ENCODE data around the gene CPVL. TPM values are rescaled to one million over a fixed set of nuclear protein-coding genes. Genes with fewer than 3 reads are reported as not detected.

Gene CPVL
- total RNA-seq, 3 donors from 2014 or later (not counting 1 experiment from before 2014, with no cell fraction given), result 4.9 to 11.6 (median 9.8) TPM

DNA sequence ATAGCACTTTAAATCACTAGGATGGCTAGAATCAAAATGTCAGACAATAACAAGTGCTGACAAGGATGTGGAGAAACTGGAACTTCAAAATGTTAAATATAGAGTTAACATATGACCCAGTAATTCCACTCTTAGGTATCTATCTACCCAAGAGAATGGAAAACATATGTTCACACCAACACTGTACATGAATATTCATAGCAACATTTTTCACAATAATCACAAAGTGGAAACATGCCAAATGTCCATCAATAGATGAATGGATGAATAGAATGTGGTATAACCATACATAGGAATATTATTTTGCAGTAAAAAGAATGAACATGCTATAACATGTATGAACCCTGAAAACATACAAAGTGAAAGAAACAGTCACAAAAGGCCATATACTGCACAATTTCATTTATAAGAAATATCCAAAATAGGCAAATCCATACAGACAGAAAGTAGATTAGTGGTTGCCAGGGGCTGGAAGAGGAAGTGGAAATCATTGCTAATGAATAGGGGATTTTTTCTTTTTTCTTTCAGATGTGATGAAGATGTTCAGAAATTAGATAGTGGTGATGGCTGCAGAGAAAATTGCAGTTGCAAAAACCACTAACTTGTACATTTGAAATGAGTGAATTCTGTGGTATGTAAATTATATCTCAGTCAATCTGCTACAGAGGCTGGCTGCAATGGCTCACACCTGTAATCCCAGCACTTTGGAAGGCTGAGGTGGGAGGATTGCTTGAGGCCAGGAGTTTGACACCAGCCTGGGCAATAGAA, 93.0 kb downstream of the CPVL start:
- intact Hi-C loops (cut with micrococcal nuclease), result no loop called here
- peak in 1 of 3 donors; percentile 18 for ATAC-seq
- Mint-ChIP-seq H3K4me1 (peaks cover 0 to 7% of the 10 kb centered on the region in 2 donors), H3K27me3 (ENCODE audit: low read depth in 2 of 2) (peaks cover 2% of the 10 kb centered on the region in 2 donors), H3K9me3 (peaks cover under 1% of the 10 kb centered on the region in 2 donors), H3K4me3 (no peak overlapping the region), H3K27ac (no peak overlapping the region), H3K36me3 (peaks cover 3% of the 10 kb centered on the region)
- Histone ChIP-seq H3K36me3 (ENCODE audit: control insufficient read depth, insufficient read depth, low read length) (no peaks in the 10 kb centered on the region), H3K27me3 (ENCODE audit: control insufficient read depth, insufficient read depth, low read length) (no peaks in the 10 kb centered on the region), H3K9me3 (ENCODE audit: control insufficient read depth, insufficient read depth, low read length) (no peaks in the 10 kb centered on the region), H3K4me1 (ENCODE audit: control insufficient read depth, insufficient read depth, low read length) (no peaks in the 10 kb centered on the region), H3K27ac (ENCODE audit: low read length) (no peak overlapping the region), H3K4me3 (ENCODE audit: low read length) (no peak overlapping the region)
- no peak for DNase-seq
- TF ChIP-seq CTCF (IDR thresholded peaks at IDR 0.05), result no peak

- intact Hi-C loops (cut with micrococcal nuclease), result no loop called here
- no peak for ATAC-seq
- H3K36me3 ChIP-seq (ENCODE audit: control insufficient read depth, insufficient read depth, low read length), result no peaks in the 10 kb centered on the region
Observed at GRCh38 chr7:29046978-29047377, 99.4 kb downstream of the CPVL start.

DNA sequence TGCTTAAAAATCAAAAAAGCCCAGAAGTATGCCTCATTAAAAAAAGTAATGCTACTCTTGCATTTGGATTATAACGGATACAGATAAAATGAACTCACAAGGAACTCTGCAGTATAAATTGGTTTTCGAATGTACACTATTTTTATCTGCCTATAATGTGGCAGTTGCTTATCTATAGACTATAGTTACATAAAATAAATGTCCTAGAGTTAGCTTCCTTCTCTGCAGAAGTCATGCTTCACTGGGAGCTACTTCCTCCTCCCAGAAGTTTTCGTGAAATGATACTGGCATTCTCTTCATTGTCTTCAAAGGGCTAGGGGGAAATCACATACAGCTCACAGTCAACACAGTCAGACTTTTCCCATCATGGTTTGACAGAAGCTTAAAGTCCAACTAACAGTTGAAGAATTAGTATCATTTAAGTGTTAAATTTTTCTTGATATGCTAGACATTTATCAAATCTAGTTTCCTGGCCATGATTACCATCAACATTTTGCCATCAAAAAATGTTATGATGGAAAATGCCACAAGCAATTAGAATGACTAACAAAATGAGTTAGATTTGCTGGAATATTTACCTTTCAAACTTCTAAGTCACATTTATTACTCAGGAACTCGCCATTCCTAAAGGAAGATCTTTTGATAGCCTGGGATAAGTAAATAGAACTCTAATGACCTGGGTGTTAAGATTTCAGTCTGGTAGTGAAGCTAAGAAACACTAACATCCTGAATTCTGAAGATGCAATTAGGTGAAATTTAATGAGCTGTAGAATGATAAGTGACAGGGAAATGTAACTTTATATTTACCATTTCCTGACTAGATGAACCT, 100.9 kb downstream of the CPVL start:
- Histone ChIP-seq H3K36me3 (ENCODE audit: control insufficient read depth, insufficient read depth, low read length) (no peaks in the 10 kb centered on the region), H3K27me3 (ENCODE audit: control insufficient read depth, insufficient read depth, low read length) (peaks cover 2% of the 10 kb centered on the region), H3K9me3 (ENCODE audit: control insufficient read depth, insufficient read depth, low read length) (no peaks in the 10 kb centered on the region), H3K4me1 (ENCODE audit: control insufficient read depth, insufficient read depth, low read length) (no peaks in the 10 kb centered on the region), H3K4me3 (ENCODE audit: low read length) (no peak overlapping the region), H3K27ac (ENCODE audit: low read length) (no peak overlapping the region)
- intact Hi-C loops (cut with micrococcal nuclease), result no loop called here
- H3K4me1 Mint-ChIP-seq, result no peaks in the 10 kb centered on the region
- peaks cover 0 to 3% of the 10 kb centered on the region in 2 donors for H3K27me3 Mint-ChIP-seq (ENCODE audit: low read depth in 2 of 2)
- 83% methylated on average over 3 of the region's 4 CpGs for WGBS (ENCODE audit: insufficient coverage)
- no peak for DNase-seq
- no peak for ATAC-seq
- H3K4me3 Mint-ChIP-seq, result no peak overlapping the region
- no peak overlapping the region for H3K27ac Mint-ChIP-seq
- H3K36me3 Mint-ChIP-seq, result no peaks in the 10 kb centered on the region
- no peak for TF ChIP-seq CTCF (IDR thresholded peaks at IDR 0.05)
- H3K9me3 Mint-ChIP-seq, result no peaks in the 10 kb centered on the region

More at GRCh38 chr7:29046978-29047377, 99.4 kb downstream of the CPVL start:
- Mint-ChIP-seq H3K4me1 (no peaks in the 10 kb centered on the region), H3K4me3 (no peak overlapping the region), H3K36me3 (no peaks in the 10 kb centered on the region), H3K27me3 (ENCODE audit: low read depth in 2 of 2) (peaks cover 0 to 3% of the 10 kb centered on the region in 2 donors), H3K27ac (no peak overlapping the region), H3K9me3 (no peaks in the 10 kb centered on the region)
- WGBS (ENCODE audit: insufficient coverage), result 80% methylated on average over 1 of the region's 2 CpGs
- Histone ChIP-seq H3K27ac (ENCODE audit: low read length) (no peak overlapping the region), H3K9me3 (ENCODE audit: control insufficient read depth, insufficient read depth, low read length) (no peaks in the 10 kb centered on the region), H3K4me1 (ENCODE audit: control insufficient read depth, insufficient read depth, low read length) (no peaks in the 10 kb centered on the region), H3K4me3 (ENCODE audit: low read length) (no peak overlapping the region), H3K27me3 (ENCODE audit: control insufficient read depth, insufficient read depth, low read length) (peaks cover 2% of the 10 kb centered on the region)
- DNase-seq, result no peak
- TF ChIP-seq CTCF (IDR thresholded peaks at IDR 0.05), result no peak

Data from natural killer cell (primary cell).